Transverse colon (tissue), 4 donors: Measurements from ENCODE around the gene SMARCD1. TPM values are rescaled to one million over a fixed set of nuclear protein-coding genes. Genes with fewer than 3 reads are reported as not detected.

Experiments used
- DNase-seq: peaks from one replicate; pipeline ENCODE4 v3.0.0-alpha.2; 2019
- H3K27ac ChIP-seq, 4 donors: fragments of 200-600 bp; sonication (generic); 2 replicates each; pipeline ENCODE4 v1.5.1; 2016 to 2018; ENCODE audit warnings: inconsistent platforms in 4 of 4
- H3K27me3 ChIP-seq: fragments of 200-600 bp; sonication (generic); 2 replicates; pipeline ENCODE4 v1.5.1; 2017; ENCODE audit warnings: inconsistent platforms
- H3K36me3 ChIP-seq, 4 donors: fragments of 200-600 bp; sonication (generic); 2 replicates each; pipeline ENCODE4 v1.5.1; 2017 to 2019; ENCODE audit warnings: inconsistent platforms in 4 of 4
- H3K4me1 ChIP-seq, 4 donors: fragments of 200-600 bp; sonication (generic); 2 replicates each; pipeline ENCODE4 v1.5.1; 2017 to 2020; ENCODE audit warnings: inconsistent platforms in 4 of 4
- H3K4me3 ChIP-seq, 4 donors: fragments of 200-600 bp; sonication (generic); 1 replicate in 1 of 4; 2 replicates in 3 of 4; pipeline versions ENCODE4 v1.5.1 to v1.6.1; 2017 to 2019; ENCODE audit warnings: inconsistent platforms in 4 of 4
- H3K9me3 ChIP-seq, 2 donors: fragments of 200-600 bp; sonication (generic); 2 replicates each; pipeline ENCODE4 v1.5.1; 2017 to 2019; ENCODE audit warnings: inconsistent platforms in 2 of 2
- EP300 ChIP-seq: sonication (generic); formaldehyde crosslinking; IDR thresholded peaks from one replicate; pipeline ENCODE4 v1.6.1; 2017; ENCODE audit warnings: antibody characterized with exemption, low read depth
- POLR2A ChIP-seq: fragments of 450-650 bp; IDR thresholded peaks from one replicate; pipeline ENCODE4 v1.6.1; 2016; ENCODE audit warnings: antibody characterized with exemption, mild to moderate bottlenecking, moderate library complexity
- POLR2AphosphoS5 ChIP-seq, 3 donors: sonication (generic); formaldehyde crosslinking; IDR thresholded peaks; one replicate each; pipeline ENCODE4 v1.6.1; 2016; ENCODE audit warnings: antibody characterized with exemption in 3 of 3
- WGBS, 2 donors: methylation state at CpG; one replicate each; pipeline ENCODE4 v1.1.5; 2018; ENCODE audit warnings: low coverage in 1 of 2; 5-methylcytosine and 5-hydroxymethylcytosine counted together
- in situ Hi-C, 4 donors: fragments of 200-750 bp; cut with MboI; loops; one replicate each; pipeline versions ENCODE4 v1.15.0 to v1.15.1; 2017; ENCODE audit warnings: low sequenced_read_pairs in 3 of 4, low pct_ligation_motif_present in 1 of 4, low pct_unique_long_range_greater_than_20kb in 1 of 4
- intact Hi-C: fragments of 100-400 bp; cut with DNase I; formaldehyde crosslinking; loops from one replicate; pipeline ENCODE4 v1.15.1; 2023; ENCODE audit warnings: low total_unique reads
- total RNA-seq, 4 donors: library from RNA; depleted of rRNA; stranded (reverse); fragments of >200 nt; gene quantifications; one replicate each; pipeline ENCODE4 v1.1.0, GENCODE V29; 2016
- TF ChIP-seq, protein P1 (sequence below), 5 experiments: fragments of 200-600 bp in 3 of 5; fragments of 450-650 bp in 2 of 5; sonication (generic) in 3 of 5; IDR thresholded peaks; 1 replicate in 2 of 5; 2 replicates in 3 of 5; pipeline ENCODE4 v1.5.1; 2016 to 2017; ENCODE audit warnings: antibody characterized with exemption in 5 of 5, inconsistent platforms in 3 of 5, mild to moderate bottlenecking in 2 of 5, moderate library complexity in 1 of 5

Gene SMARCD1
- total RNA-seq, 4 donors from 2014 or later = 23.7 to 52.4 (median 40.4) TPM

DNA sequence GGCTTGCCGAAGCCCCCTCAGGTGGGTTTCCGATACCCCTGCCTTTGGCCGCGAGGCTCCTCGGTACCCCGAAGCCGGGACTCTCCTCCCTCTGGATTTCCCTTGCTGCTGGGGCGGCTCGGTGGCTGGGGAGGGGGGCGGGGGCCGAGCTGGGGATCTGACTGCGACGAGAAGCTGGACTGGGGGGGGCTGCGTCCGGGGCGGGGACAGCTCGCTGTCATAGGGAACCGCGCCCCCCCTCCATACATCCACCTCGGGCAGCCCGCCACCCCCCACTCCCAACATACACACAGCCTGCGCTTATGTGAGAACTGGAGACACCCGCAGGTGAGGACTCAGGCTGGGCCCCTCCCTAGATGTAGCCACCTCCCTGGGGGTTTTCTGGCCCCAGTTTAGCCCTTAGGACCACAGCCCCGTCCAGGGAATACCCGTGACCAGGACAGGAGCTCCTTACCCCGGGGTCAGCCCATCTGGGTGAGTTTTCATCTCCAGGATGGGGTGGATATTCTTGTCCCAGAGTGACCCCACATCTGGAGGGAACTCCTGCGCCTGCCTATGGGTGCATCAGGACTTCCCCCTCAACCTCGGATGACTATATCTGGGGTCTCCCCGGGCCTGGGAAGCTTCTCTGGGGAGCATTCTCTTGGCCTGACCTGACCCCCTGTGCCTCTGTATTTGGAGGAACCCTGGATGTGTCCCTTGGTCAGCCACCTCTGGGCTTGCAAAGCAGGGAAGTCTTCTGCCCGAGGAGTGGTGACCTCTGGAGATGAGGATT lies 27.1 kb upstream of the SMARCD1 start:
- peak overlapping the region in 3 of 4 donors; percentile 21 to 75 (median 72) for H3K27ac ChIP-seq
- in situ Hi-C loops = loop anchor here (5.0 to 25.0 kb wide), 4 partner anchors 83 to 196 kb away; partner anchors contain the start of gene AQP6 (in 2 of the 4)

DNA sequence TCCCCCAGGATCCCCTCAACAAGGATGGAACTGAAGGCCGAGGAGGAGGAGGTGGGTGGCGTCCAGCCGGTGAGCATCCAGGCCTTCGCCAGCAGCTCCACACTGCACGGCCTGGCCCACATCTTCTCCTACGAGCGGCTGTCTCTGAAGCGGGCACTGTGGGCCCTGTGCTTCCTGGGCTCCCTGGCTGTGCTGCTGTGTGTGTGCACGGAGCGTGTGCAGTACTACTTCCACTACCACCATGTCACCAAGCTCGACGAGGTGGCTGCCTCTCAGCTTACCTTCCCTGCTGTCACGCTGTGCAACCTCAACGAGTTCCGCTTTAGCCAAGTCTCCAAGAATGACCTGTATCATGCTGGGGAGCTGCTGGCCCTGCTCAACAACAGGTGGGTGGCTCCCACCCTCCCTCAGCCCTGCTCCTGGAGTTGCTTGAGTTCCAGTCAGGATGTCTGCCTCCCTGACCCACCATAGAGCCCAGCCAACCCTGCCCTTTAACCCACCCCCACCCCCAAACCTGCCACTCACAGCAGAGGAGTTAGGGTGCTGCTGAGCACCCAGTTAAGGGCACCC lies 26.3 kb upstream of the SMARCD1 start:
- no peak for TF ChIP-seq EP300
- TF ChIP-seq, protein P1, sequence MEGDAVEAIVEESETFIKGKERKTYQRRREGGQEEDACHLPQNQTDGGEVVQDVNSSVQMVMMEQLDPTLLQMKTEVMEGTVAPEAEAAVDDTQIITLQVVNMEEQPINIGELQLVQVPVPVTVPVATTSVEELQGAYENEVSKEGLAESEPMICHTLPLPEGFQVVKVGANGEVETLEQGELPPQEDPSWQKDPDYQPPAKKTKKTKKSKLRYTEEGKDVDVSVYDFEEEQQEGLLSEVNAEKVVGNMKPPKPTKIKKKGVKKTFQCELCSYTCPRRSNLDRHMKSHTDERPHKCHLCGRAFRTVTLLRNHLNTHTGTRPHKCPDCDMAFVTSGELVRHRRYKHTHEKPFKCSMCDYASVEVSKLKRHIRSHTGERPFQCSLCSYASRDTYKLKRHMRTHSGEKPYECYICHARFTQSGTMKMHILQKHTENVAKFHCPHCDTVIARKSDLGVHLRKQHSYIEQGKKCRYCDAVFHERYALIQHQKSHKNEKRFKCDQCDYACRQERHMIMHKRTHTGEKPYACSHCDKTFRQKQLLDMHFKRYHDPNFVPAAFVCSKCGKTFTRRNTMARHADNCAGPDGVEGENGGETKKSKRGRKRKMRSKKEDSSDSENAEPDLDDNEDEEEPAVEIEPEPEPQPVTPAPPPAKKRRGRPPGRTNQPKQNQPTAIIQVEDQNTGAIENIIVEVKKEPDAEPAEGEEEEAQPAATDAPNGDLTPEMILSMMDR (IDR thresholded peaks at IDR 0.05) = no peak
- no peak for TF ChIP-seq POLR2A
- TF ChIP-seq POLR2AphosphoS5 (IDR thresholded peaks at IDR 0.05) = no peak
- intact Hi-C loops = no loop called here
- H3K4me1 ChIP-seq = peaks cover 0 to 30% (median 20%) of the 10 kb centered on the region in 4 donors
- no peak overlapping the region for H3K4me3 ChIP-seq
- DNase-seq = no peak
- no peaks in the 10 kb centered on the region for H3K36me3 ChIP-seq
- WGBS, 2 donors = 96% methylated on average over 15 of the region's 15 CpGs; no CpG with 5 or more reads in 1 of the 2 donors
- no peaks in the 10 kb centered on the region for H3K9me3 ChIP-seq
- H3K27ac ChIP-seq = no peak overlapping the region
- peaks cover 26% of the 10 kb centered on the region for H3K27me3 ChIP-seq
- in situ Hi-C loops = loop anchor here (5.0 to 25.0 kb wide), 4 partner anchors 84 to 197 kb away; partner anchors contain the start of gene AQP6 (in 2 of the 4)

More for the DNA sequence above, 27.1 kb upstream of the SMARCD1 start:
- Histone ChIP-seq H3K27me3 (peaks cover 26% of the 10 kb centered on the region), H3K9me3 (no peaks in the 10 kb centered on the region), H3K36me3 (no peaks in the 10 kb centered on the region), H3K4me3 (peak overlapping the region; percentile 25 to 65 (median 56)), H3K4me1 (peaks cover 0 to 30% (median 20%) of the 10 kb centered on the region in 4 donors)
- intact Hi-C loops = loop anchor here (2.0 kb wide), 1 partner anchor 85 kb away; the partner anchor contains the start of gene AQP6
- 43% methylated on average over 7 of the region's 30 CpGs; no CpG with 5 or more reads in 1 of the 2 donors for WGBS, 2 donors
- no peak for DNase-seq
- TF ChIP-seq POLR2AphosphoS5 (IDR thresholded peaks at IDR 0.05) = no peak
- no peak for TF ChIP-seq POLR2A
- TF ChIP-seq EP300 = no peak
- TF ChIP-seq, protein P1 (IDR thresholded peaks at IDR 0.05) = no peak

DNA sequence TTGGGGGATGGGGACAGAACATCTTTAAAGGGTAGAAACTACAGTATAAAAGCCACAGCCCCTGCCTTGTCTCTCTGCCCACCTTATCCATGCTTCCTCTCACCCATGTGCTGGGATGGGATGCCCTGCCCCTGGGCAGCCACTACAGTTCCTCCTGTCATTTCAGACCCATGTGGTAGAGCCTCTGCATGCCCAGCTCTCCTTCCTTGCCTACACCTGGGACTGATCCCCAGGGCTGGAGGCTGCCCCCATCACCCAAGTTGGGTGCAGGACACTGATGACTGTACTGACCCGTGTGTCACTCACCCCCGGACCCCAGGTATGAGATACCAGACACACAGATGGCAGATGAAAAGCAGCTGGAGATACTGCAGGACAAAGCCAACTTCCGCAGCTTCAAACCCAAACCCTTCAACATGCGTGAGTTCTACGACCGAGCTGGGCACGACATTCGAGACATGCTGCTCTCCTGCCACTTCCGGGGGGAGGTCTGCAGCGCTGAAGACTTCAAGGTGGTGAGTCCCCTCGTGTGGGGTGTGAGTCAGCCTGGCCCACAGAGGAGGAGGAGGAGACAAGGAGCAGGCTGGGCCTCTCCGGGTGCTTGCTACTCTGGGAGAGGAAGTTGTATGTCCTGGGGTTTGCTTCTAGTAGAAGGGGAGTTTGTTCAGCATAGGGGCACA lies 25.6 kb upstream of the SMARCD1 start:
- intact Hi-C loops = no loop called here
- no peak overlapping the region for H3K27ac ChIP-seq
- no peak for DNase-seq

More for the DNA sequence above, 25.6 kb upstream of the SMARCD1 start:
- in situ Hi-C loops = loop anchor here (5.0 to 25.0 kb wide), 4 partner anchors 85 to 197 kb away; partner anchors contain the start of gene AQP6 (in 2 of the 4)
- Histone ChIP-seq H3K27me3 (peaks cover 26% of the 10 kb centered on the region), H3K4me3 (no peak overlapping the region), H3K9me3 (no peaks in the 10 kb centered on the region), H3K4me1 (peaks cover 0 to 30% (median 20%) of the 10 kb centered on the region in 4 donors), H3K36me3 (no peaks in the 10 kb centered on the region)
- WGBS, 2 donors = 72% methylated on average over 12 of the region's 12 CpGs; no CpG with 5 or more reads in 1 of the 2 donors
- no peak for TF ChIP-seq POLR2A
- no peak for TF ChIP-seq EP300
- TF ChIP-seq, protein P1 (IDR thresholded peaks at IDR 0.05) = no peak
- no peak for TF ChIP-seq POLR2AphosphoS5 (IDR thresholded peaks at IDR 0.05)
